HG03565 (cell line): Measurements from ENCODE around the gene CSTF3.

Experiments used
- ATAC-seq: cut with Tn5 transposase; IDR thresholded peaks from one replicate; pipeline ENCODE4 v1.9.1; 2021; ENCODE audit warnings: mild to moderate bottlenecking, moderate library complexity; ENCODE audit not compliant: unreplicated experiment

The CSTF3 gene

GRCh38 chr11:33045551-33046255, 115.6 kb downstream of the CSTF3 start:
- ATAC-seq, result no peak

- no peak for ATAC-seq
Measured at GRCh38 chr11:33044285-33044756, 117.0 kb downstream of the CSTF3 start.

DNA sequence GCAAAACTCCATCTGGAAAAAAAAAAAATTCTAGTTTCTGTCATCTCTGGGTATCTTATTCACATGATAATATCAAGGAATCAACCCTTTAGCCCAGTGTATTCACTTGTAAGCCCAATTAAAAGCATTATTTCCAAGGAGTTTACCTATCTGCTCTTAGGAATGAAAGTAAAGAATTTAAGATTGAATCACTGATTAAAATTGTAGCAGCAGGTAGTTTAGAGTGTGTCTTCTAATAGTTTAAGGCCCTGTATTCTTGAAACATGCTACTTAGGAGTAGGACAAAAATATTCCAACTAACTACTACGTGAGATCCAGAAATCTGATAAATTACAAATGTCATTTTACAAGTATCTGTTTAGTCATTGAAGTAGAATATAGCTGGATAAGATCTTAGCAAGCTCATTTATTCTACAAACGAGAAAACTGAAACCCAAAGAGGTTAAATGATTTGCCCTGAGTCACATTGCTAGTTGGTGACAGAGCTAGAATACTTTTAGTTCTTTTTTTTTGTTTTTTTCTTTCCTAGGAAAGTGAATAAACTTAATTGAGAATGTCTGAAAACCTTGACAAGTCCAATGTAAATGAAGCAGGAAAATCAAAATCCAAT, 118.0 kb downstream of the CSTF3 start:
- no peak for ATAC-seq

GRCh38 chr11:33040862-33041453, 120.3 kb downstream of the CSTF3 start:
- ATAC-seq, result no peak

DNA sequence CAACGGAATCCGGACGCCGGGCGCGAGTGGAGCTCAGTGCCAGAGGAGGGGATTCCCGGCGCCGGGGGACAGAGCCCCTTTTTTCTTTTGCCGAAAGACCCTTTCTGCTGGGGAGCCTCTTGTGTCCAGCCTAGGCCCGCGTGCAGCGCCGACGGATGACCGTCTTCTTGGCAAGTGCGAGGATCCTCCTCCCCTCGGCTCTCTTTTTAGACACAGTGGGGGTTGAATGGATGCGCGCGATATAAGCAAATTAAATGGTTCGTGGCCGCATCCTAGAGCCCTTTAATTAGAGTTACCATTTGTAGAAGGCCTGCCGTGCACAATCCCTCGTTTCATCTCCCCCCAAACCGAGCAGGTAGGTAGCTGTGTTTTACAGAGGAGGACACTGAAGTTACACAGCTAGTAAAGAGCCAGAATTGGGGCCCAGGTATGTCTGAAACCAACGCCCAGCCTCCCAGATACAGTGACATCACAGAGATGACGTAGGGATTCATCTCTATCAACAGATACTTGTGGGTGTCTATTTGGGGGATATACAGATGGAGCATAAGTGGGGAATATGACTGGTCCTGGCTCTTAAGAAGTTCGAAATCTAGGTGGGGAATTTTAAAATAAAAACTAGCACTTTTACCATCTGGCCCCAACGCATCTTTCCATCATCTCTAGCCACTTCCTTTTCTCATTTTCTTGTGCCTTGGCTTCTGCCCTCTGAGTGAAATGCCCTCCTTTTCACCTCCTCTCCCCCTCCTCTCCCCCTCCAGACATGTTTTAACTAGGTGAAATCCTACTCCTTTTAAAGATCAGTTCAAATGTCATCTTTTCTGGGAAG, 121.0 kb downstream of the CSTF3 start:
- no peak for ATAC-seq

GRCh38 chr11:33039274-33040032, 121.8 kb downstream of the CSTF3 start, which contains the start of gene TCP11L1:
TCP11L1 (plus strand) TSS chr11:33039572; CDS start chr11:33043774, 4,202 bp downstream.
- peak; percentile 68 for ATAC-seq

DNA sequence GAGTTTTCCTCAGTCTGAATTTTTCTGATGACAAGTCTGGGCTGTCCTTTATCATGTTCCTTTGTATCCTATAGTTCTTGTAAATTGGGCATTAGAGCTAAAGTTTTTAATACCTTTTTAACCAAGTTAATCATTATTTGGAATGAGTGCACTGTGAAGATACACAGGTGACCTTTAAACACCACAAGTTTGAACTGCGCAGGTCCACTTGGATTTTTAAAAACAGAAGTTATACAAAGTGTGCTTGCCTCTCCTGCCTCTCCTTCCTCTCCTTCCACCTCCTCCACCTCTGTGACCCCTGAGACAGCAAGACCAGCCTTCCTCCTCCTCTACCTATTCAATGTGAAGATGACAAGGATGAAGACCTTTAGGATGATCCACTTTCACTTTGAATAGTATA, 126.3 kb downstream of the CSTF3 start:
- ATAC-seq, result no peak
